Sigmoid colon (tissue), 3 donors: ENCODE results near the gene OR10A6.

Source experiments
- POLR2A ChIP-seq, 2 donors: fragments of 450-650 bp; IDR thresholded peaks; one replicate each; pipeline ENCODE4 v1.6.1; 2016; ENCODE audit warnings: antibody characterized with exemption in 2 of 2, mild to moderate bottlenecking in 2 of 2, moderate library complexity in 2 of 2
- TF ChIP-seq, protein P1 (sequence below), 4 experiments: fragments of 450-650 bp in 3 of 4; fragments of 200-600 bp in 1 of 4; IDR thresholded peaks; one replicate each; pipeline ENCODE4 v1.5.1; 2016 to 2019; ENCODE audit warnings: antibody characterized with exemption in 4 of 4, mild to moderate bottlenecking in 3 of 4, moderate library complexity in 2 of 4

GRCh38 chr11:7901319-7901854, 29.7 kb downstream of the OR10A6 start:
- TF ChIP-seq, protein P1, sequence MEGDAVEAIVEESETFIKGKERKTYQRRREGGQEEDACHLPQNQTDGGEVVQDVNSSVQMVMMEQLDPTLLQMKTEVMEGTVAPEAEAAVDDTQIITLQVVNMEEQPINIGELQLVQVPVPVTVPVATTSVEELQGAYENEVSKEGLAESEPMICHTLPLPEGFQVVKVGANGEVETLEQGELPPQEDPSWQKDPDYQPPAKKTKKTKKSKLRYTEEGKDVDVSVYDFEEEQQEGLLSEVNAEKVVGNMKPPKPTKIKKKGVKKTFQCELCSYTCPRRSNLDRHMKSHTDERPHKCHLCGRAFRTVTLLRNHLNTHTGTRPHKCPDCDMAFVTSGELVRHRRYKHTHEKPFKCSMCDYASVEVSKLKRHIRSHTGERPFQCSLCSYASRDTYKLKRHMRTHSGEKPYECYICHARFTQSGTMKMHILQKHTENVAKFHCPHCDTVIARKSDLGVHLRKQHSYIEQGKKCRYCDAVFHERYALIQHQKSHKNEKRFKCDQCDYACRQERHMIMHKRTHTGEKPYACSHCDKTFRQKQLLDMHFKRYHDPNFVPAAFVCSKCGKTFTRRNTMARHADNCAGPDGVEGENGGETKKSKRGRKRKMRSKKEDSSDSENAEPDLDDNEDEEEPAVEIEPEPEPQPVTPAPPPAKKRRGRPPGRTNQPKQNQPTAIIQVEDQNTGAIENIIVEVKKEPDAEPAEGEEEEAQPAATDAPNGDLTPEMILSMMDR (IDR thresholded peaks at IDR 0.05): no peak
- no peak for TF ChIP-seq POLR2A (IDR thresholded peaks at IDR 0.05)
